B cell (primary cell): ENCODE results near the gene TTC4. TPM values are rescaled to one million over a fixed set of nuclear protein-coding genes. Genes with fewer than 3 reads are reported as not detected.

ENCODE experiments used
- ATAC-seq: fragments of 200-7000 bp; cut with Tn5 transposase; one replicate; pipeline ENCODE4 v1.10.0; 2021; ENCODE audit warnings: low read depth, mild to moderate bottlenecking, moderate number of reproducible peaks, moderate library complexity
- CTCF ChIA-PET: fragments of 350-600 bp; sonication (Branson Sonifier 250); formaldehyde crosslinking; loops from one replicate; lab custom pipeline; 2021; ENCODE audit warnings: antibody characterized with exemption, inconsistent platforms; lab: Charles Lee
- POLR2A ChIA-PET: fragments of 350-600 bp; sonication (Branson Sonifier 250); formaldehyde crosslinking; loops from one replicate; lab custom pipeline; 2021; ENCODE audit warnings: antibody characterized with exemption; lab: Charles Lee
- DNase-seq: peaks from one replicate; pipeline ENCODE4 v3.0.0; 2013
- H2AFZ ChIP-seq: 2 replicates; pipeline ENCODE4 v1.6.1; 2012; ENCODE audit warnings: mild to moderate bottlenecking, low read depth, low read length; ENCODE audit not compliant: insufficient read depth, poor library complexity, severe bottlenecking
- H3K27ac ChIP-seq, 2 donors: 1 replicate in 1 of 2; 2 replicates in 1 of 2; pipeline ENCODE4 v1.5.1; 2012 to 2013; ENCODE audit warnings: low read length in 2 of 2, mild to moderate bottlenecking in 2 of 2, moderate library complexity in 1 of 2
- H3K27me3 ChIP-seq, 4 experiments: fragments of 200-600 bp in 1 of 4; sonication (generic) in 1 of 4; replicated peaks in 1 of 4; 1 replicate in 2 of 4; 2 replicates in 2 of 4; pipeline versions ENCODE4 v1.6.1 to v1.7.0; 2013 to 2016; ENCODE audit warnings: low read length in 3 of 4, mild to moderate bottlenecking in 2 of 4, mixed read lengths in 1 of 4, moderate library complexity in 1 of 4; ENCODE audit not compliant: insufficient read depth in 4 of 4, control insufficient read depth in 3 of 4; ENCODE audit errors: control extremely low read depth in 1 of 4
- H3K36me3 ChIP-seq, 2 experiments: replicated peaks in 1 of 2; 1 replicate in 1 of 2; 2 replicates in 1 of 2; pipeline versions ENCODE4 v1.6.1 to v1.7.1; 2013; ENCODE audit warnings: low read length in 1 of 2; ENCODE audit not compliant: insufficient read depth in 2 of 2, control insufficient read depth in 1 of 2; ENCODE audit errors: control extremely low read depth in 1 of 2, extremely low read depth in 1 of 2
- H3K4me1 ChIP-seq, 2 donors: fragments of 200-600 bp in 1 of 2; sonication (generic) in 1 of 2; 1 replicate in 1 of 2; 2 replicates in 1 of 2; pipeline versions ENCODE4 v1.5.1 to v1.6.1; 2013 to 2017; ENCODE audit warnings: low read length in 2 of 2; ENCODE audit not compliant: control insufficient read depth in 2 of 2, insufficient read depth in 2 of 2
- H3K4me2 ChIP-seq: replicated peaks from 2 replicates; pipeline ENCODE3; 2012; ENCODE audit warnings: mild to moderate bottlenecking, low read depth, low read length; ENCODE audit not compliant: poor library complexity, severe bottlenecking
- H3K4me3 ChIP-seq, 5 experiments: fragments of 200-600 bp in 1 of 5; sonication (generic) in 1 of 5; 1 replicate in 3 of 5; 2 replicates in 2 of 5; pipeline versions ENCODE4 v1.5.1 to v1.7.0; 2011 to 2016; ENCODE audit warnings: low read length in 4 of 5, mild to moderate bottlenecking in 4 of 5, low read depth in 2 of 5, control low read depth in 1 of 5, moderate library complexity in 1 of 5; ENCODE audit not compliant: insufficient read depth in 1 of 5; ENCODE audit errors: control extremely low read depth in 1 of 5, extremely low read depth in 1 of 5
- H3K79me2 ChIP-seq: fragments of 200-600 bp; sonication (generic); one replicate; pipeline ENCODE4 v1.6.0; 2016; ENCODE audit warnings: low read length; ENCODE audit not compliant: control insufficient read depth, insufficient read depth
- H3K9ac ChIP-seq: fragments of 200-600 bp; sonication (generic); 2 replicates; pipeline ENCODE4 v1.6.1; 2017; ENCODE audit warnings: mild to moderate bottlenecking, low read length, moderate library complexity
- H3K9me3 ChIP-seq, 3 donors: one replicate each; pipeline versions ENCODE4 v1.6.1 to v1.7.1; 2013; ENCODE audit warnings: low read length in 2 of 3; ENCODE audit not compliant: control insufficient read depth in 2 of 3, insufficient read depth in 1 of 3; ENCODE audit errors: control extremely low read depth in 1 of 3
- H4K20me1 ChIP-seq: 2 replicates; pipeline ENCODE4 v1.6.0; 2012; ENCODE audit warnings: mild to moderate bottlenecking, low read length; ENCODE audit not compliant: insufficient read depth, control insufficient read depth, poor library complexity, severe bottlenecking
- H3K27ac Mint-ChIP-seq: one replicate; pipeline ENCODE4 v1.8.0; 2021; ENCODE audit warnings: mixed read lengths
- H3K27me3 Mint-ChIP-seq: one replicate; pipeline ENCODE4 v1.8.0; 2021; ENCODE audit warnings: mixed read lengths
- H3K4me1 Mint-ChIP-seq: one replicate; pipeline ENCODE4 v1.8.0; 2021; ENCODE audit warnings: mixed read lengths
- H3K4me3 Mint-ChIP-seq: one replicate; pipeline ENCODE4 v1.8.0; 2021; ENCODE audit warnings: mixed read lengths
- H3K9me3 Mint-ChIP-seq: one replicate; pipeline ENCODE4 v1.8.0; 2022; ENCODE audit warnings: mixed read lengths; ENCODE audit not compliant: insufficient read depth
- EZH2 ChIP-seq: IDR thresholded peaks from 2 replicates; pipeline ENCODE4 v1.6.1; 2012; ENCODE audit warnings: borderline replicate concordance, low read depth, mild to moderate bottlenecking, moderate library complexity, low read length; ENCODE audit not compliant: insufficient read depth, poor library complexity, severe bottlenecking
- WGBS: methylation state at CpG from one replicate; pipeline ENCODE4 v1.1.5; 2013; ENCODE audit warnings: missing lambda C conversion rate; ENCODE audit not compliant: insufficient coverage; 5-methylcytosine and 5-hydroxymethylcytosine counted together
- intact Hi-C: fragments of 100-400 bp; cut with micrococcal nuclease; formaldehyde crosslinking; loops from one replicate; pipeline ENCODE4 v1.10.0; 2022
- polyA plus RNA-seq: library from polyadenylated mRNA; depleted of rRNA; stranded (reverse); fragments of >200 nt; gene quantifications from 2 replicates; pipeline ENCODE4 v1.2.3, GENCODE V29; 2012
- total RNA-seq, 2 donors: library from RNA; stranded (reverse); fragments of 120-200 nt in 1 of 2; gene quantifications; 1 replicate in 1 of 2; 2 replicates in 1 of 2; pipeline versions ENCODE4 v1.2.3 to v1.2.4, GENCODE V29; 2013 to 2022
- TF ChIP-seq, protein P1 (sequence below): fragments of 200-600 bp; IDR thresholded peaks from one replicate; pipeline ENCODE4 v1.8.0; 2022; ENCODE audit warnings: antibody characterized with exemption, mild to moderate bottlenecking

The TTC4 gene
- total and polyA plus RNA-seq, 2 donors (not counting 1 experiment from before 2014, with no cell fraction given): 9.9 to 23.9 TPM

DNA sequence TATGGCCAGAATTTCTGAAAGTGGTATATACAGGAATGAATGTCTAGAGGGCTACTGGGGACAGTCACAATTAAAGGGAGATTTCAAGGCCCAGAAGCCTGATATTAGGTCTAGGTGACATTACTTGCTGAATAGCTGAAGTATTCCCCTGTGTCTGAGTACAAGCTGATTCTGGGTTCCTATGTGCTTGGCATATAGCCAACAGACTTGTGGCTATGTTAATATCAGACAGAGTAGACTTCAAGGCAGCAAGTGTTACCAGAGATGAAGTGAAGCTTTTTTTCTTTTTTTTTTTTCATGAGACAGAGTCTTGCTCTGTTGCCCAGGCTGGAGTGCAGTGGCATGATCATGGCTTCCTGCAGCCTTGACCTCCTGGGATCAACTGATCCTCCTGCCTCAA is 8.3 kb downstream of the TTC4 start:
- H3K4me3 Mint-ChIP-seq: no peak overlapping the region
- peaks cover 5% of the 10 kb centered on the region for H3K9me3 Mint-ChIP-seq
- Histone ChIP-seq H3K27ac (no peak overlapping the region), H2AFZ (no peak overlapping the region), H3K9me3 (peaks cover 0 to 7% (median 7%) of the 10 kb centered on the region in 3 donors), H3K27me3 (no peaks in the 10 kb centered on the region), H4K20me1 (no peaks in the 10 kb centered on the region), H3K4me3 (no peak overlapping the region), H3K36me3 (peaks cover 5 to 74% of the 10 kb centered on the region in 2 experiments), H3K4me2 (no peak overlapping the region), H3K79me2 (peaks cover 5% of the 10 kb centered on the region), H3K9ac (no peak overlapping the region), H3K4me1 (no peaks in the 10 kb centered on the region)
- CTCF ChIA-PET: interaction anchor here (1.9 kb wide), 1 partner anchor 77 kb away, joined by 7 read pairs; the partner anchor contains the start of gene TTC22
- POLR2A ChIA-PET: no interaction called here
- no peak for ATAC-seq
- intact Hi-C loops: no loop called here
- TF ChIP-seq, protein P1, sequence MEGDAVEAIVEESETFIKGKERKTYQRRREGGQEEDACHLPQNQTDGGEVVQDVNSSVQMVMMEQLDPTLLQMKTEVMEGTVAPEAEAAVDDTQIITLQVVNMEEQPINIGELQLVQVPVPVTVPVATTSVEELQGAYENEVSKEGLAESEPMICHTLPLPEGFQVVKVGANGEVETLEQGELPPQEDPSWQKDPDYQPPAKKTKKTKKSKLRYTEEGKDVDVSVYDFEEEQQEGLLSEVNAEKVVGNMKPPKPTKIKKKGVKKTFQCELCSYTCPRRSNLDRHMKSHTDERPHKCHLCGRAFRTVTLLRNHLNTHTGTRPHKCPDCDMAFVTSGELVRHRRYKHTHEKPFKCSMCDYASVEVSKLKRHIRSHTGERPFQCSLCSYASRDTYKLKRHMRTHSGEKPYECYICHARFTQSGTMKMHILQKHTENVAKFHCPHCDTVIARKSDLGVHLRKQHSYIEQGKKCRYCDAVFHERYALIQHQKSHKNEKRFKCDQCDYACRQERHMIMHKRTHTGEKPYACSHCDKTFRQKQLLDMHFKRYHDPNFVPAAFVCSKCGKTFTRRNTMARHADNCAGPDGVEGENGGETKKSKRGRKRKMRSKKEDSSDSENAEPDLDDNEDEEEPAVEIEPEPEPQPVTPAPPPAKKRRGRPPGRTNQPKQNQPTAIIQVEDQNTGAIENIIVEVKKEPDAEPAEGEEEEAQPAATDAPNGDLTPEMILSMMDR: no peak
- TF ChIP-seq EZH2: no peak
- peaks cover 4% of the 10 kb centered on the region for H3K4me1 Mint-ChIP-seq
- DNase-seq: no peak
- no peaks in the 10 kb centered on the region for H3K27me3 Mint-ChIP-seq
- H3K27ac Mint-ChIP-seq: no peak overlapping the region

DNA sequence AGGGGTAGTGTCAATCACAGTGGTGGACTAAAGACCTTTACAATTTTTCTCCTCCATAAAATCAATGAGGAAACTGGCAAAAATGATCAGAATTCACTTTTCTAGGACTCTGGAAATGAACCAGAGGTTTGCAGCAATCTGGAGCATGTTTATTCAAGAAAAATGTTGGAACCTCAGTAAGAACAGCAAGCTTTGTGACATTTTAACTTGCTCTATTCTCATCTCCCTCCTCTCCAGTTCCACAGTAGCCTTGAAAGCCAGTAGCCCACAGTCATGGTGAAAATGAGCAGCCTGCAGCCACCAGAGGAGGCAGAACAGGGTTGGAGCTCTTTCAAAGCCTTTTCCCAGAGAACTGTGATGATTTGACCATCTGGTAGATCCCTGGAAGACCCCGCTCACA is 9.1 kb downstream of the TTC4 start:
- Histone ChIP-seq H2AFZ (no peak overlapping the region), H3K79me2 (no peaks in the 10 kb centered on the region), H3K4me1 (no peaks in the 10 kb centered on the region), H3K4me3 (no peak overlapping the region), H3K4me2 (no peak overlapping the region), H3K36me3 (peaks cover 5 to 75% of the 10 kb centered on the region in 2 experiments), H3K9me3 (peaks cover 0 to 7% (median 7%) of the 10 kb centered on the region in 3 donors), H3K27ac (no peak overlapping the region), H3K27me3 (no peaks in the 10 kb centered on the region), H4K20me1 (no peaks in the 10 kb centered on the region), H3K9ac (no peak overlapping the region)
- ChIA-PET POLR2A (no interaction called here), CTCF (interaction anchor here (1.0 kb wide), 1 partner anchor 66 kb away, joined by 4 read pairs; no protein-coding TSS in a partner anchor)
- no CpG with 5 or more reads among the region's 1 CpG for WGBS
- no peak for DNase-seq
- TF ChIP-seq, protein P1: no peak
- TF ChIP-seq EZH2: no peak
- ATAC-seq: no peak
- Mint-ChIP-seq H3K9me3 (peaks cover 5% of the 10 kb centered on the region), H3K27me3 (no peaks in the 10 kb centered on the region), H3K4me1 (no peaks in the 10 kb centered on the region), H3K27ac (no peak overlapping the region), H3K4me3 (no peak overlapping the region)
- intact Hi-C loops: no loop called here
